Measurements from ENCODE around the gene CCM2L.
A peak's percentile ranks its signal among the peaks of the same experiment; 100 is the strongest.

Gene CCM2L

DNA sequence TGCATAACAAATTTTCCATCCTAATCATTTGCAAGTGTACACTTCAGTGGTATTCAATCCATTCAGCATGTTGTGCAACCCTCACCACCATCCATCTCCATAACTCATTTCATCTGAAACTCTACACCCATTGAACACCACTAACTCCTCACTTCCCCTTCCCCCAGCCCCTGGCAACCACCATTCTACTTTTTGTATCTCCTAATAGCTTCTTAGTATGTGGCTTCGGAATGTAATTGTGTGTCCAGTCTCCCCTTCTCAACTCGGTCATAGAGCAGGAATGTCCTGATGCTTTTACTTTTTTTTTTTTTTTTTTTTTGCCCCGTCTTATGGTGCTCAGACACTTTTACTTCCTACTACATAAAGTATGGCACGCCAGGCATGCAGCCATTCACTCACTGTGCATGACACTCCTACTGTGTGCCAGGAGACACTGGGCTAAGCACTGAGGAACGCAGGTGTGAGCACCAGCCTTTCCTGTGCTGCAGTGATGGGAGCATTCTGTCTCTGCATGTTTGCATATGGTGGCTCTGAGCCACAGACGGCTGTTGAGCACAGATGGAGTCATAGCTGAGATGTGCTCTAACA is 57.1 kb downstream of the CCM2L start:
- Histone ChIP-seq H4K20me1 (ENCODE audit: low read depth, low read length) (no peaks in the 10 kb centered on the region), H3K4me2 (ENCODE audit: low read depth, low read length, poor library complexity, severe bottlenecking) (peak overlapping the region; percentile 35), H2AFZ (ENCODE audit: low read depth, low read length, severe bottlenecking) (no peak overlapping the region), H3F3A (ENCODE audit: insufficient read depth) (peaks cover 47% of the 10 kb centered on the region), H3K9me2 (replicated peaks; ENCODE audit: insufficient read depth, low read length) (no peaks in the 10 kb centered on the region), H3K9me3 (ENCODE audit: insufficient read depth, low read length) (no peaks in the 10 kb centered on the region), H3K4me3 (ENCODE audit: insufficient read depth, low read length, poor library complexity, severe bottlenecking) (no peak overlapping the region), H3K27ac (ENCODE audit: low read depth, low read length) (peak overlapping the region; percentile 87), H3K27me3 (ENCODE audit: low read length) (no peaks in the 10 kb centered on the region), H3K36me3 (ENCODE audit: low read length) (0 out of 2 replicates have a peak, but pooled peaks cover 3% of the 10 kb centered on the region), H3K79me2 (ENCODE audit: insufficient read depth, low read length) (peaks cover 14% of the 10 kb centered on the region), H3K9ac (ENCODE audit: low read length) (no peak overlapping the region)
- TF ChIP-seq, protein P1, sequence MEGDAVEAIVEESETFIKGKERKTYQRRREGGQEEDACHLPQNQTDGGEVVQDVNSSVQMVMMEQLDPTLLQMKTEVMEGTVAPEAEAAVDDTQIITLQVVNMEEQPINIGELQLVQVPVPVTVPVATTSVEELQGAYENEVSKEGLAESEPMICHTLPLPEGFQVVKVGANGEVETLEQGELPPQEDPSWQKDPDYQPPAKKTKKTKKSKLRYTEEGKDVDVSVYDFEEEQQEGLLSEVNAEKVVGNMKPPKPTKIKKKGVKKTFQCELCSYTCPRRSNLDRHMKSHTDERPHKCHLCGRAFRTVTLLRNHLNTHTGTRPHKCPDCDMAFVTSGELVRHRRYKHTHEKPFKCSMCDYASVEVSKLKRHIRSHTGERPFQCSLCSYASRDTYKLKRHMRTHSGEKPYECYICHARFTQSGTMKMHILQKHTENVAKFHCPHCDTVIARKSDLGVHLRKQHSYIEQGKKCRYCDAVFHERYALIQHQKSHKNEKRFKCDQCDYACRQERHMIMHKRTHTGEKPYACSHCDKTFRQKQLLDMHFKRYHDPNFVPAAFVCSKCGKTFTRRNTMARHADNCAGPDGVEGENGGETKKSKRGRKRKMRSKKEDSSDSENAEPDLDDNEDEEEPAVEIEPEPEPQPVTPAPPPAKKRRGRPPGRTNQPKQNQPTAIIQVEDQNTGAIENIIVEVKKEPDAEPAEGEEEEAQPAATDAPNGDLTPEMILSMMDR (IDR thresholded peaks at IDR 0.05; ENCODE audit: insufficient read depth, low read length, poor library complexity, severe bottlenecking), result no peak
- TF ChIP-seq EZH2phosphoT487 (conservative IDR thresholded peaks at IDR 0.05; ENCODE audit: low read length), result no peak

DNA sequence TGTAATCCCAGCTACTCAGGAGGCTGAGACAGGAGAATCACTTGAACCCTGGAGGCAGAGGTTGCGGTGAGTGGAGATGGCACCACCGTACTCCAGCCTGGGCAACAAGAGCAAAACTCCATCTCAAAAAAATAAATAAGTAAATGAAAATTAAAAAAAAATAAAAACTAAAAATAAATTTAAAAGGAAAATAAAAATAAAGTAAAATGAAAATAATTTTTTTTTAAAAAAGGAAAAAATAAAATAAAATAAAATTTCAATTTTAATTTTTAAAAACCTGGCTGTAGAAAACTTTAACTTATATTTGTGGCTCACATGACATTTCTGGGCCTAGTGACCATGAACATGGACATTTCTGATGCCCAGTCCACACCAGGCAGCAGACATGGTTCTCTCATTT is 57.9 kb downstream of the CCM2L start:
- Histone ChIP-seq H3K4me2 (ENCODE audit: low read depth, low read length, poor library complexity, severe bottlenecking) (peak overlapping the region; percentile 46), H3K4me3 (ENCODE audit: insufficient read depth, low read length, poor library complexity, severe bottlenecking) (no peak overlapping the region), H3K27me3 (ENCODE audit: low read length) (no peaks in the 10 kb centered on the region), H3K9me2 (replicated peaks; ENCODE audit: insufficient read depth, low read length) (no peaks in the 10 kb centered on the region), H3K9ac (ENCODE audit: low read length) (peak overlapping the region; percentile 34; the same call in 1 of the 2 replicates), H4K20me1 (ENCODE audit: low read depth, low read length) (no peaks in the 10 kb centered on the region), H3K36me3 (ENCODE audit: low read length) (0 out of 2 replicates have a peak, but pooled peaks cover 3% of the 10 kb centered on the region), H2AFZ (ENCODE audit: low read depth, low read length, severe bottlenecking) (no peak overlapping the region), H3K79me2 (ENCODE audit: insufficient read depth, low read length) (peaks cover 10% of the 10 kb centered on the region), H3K27ac (ENCODE audit: low read depth, low read length) (peak overlapping the region; percentile 87), H3K9me3 (ENCODE audit: insufficient read depth, low read length) (no peaks in the 10 kb centered on the region), H3F3A (ENCODE audit: insufficient read depth) (peaks cover 44% of the 10 kb centered on the region)
- no peak for TF ChIP-seq EZH2phosphoT487 (conservative IDR thresholded peaks at IDR 0.05; ENCODE audit: low read length)
- TF ChIP-seq, protein P1 (IDR thresholded peaks at IDR 0.05; ENCODE audit: insufficient read depth, low read length, poor library complexity, severe bottlenecking), result no peak

DNA sequence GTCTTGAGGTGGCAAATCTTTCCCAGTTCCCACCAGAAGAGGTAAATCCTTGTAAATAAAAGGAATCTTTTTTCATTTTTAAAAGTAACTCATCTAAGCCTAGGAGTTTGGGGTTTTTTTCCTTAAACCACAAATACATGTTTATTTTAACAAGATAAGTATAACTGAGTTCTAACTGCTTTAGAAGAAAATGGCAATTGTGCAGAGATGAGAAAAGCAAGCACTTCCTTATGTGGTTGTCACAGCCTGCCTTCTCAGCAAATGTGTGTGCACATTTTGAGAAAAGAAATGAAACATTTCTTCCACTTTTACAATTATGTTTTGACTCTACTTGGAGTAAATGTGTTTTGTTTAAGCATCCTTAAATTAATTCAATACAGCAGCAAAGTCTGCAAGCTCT is 59.5 kb downstream of the CCM2L start:
- Histone ChIP-seq H3F3A (ENCODE audit: insufficient read depth) (peaks cover 44% of the 10 kb centered on the region), H3K27ac (ENCODE audit: low read depth, low read length) (peak overlapping the region; percentile 87), H2AFZ (ENCODE audit: low read depth, low read length, severe bottlenecking) (no peak overlapping the region), H3K4me2 (ENCODE audit: low read depth, low read length, poor library complexity, severe bottlenecking) (peak overlapping the region; percentile 46), H3K27me3 (ENCODE audit: low read length) (no peaks in the 10 kb centered on the region), H3K4me3 (ENCODE audit: insufficient read depth, low read length, poor library complexity, severe bottlenecking) (no peak overlapping the region), H3K36me3 (ENCODE audit: low read length) (0 out of 2 replicates have a peak, but pooled peaks cover 3% of the 10 kb centered on the region), H3K9me2 (replicated peaks; ENCODE audit: insufficient read depth, low read length) (no peaks in the 10 kb centered on the region), H4K20me1 (ENCODE audit: low read depth, low read length) (no peaks in the 10 kb centered on the region), H3K79me2 (ENCODE audit: insufficient read depth, low read length) (peaks cover 5% of the 10 kb centered on the region), H3K9me3 (ENCODE audit: insufficient read depth, low read length) (no peaks in the 10 kb centered on the region), H3K9ac (ENCODE audit: low read length) (peak overlapping the region; percentile 34)
- TF ChIP-seq, protein P1 (IDR thresholded peaks at IDR 0.05; ENCODE audit: insufficient read depth, low read length, poor library complexity, severe bottlenecking), result no peak
- TF ChIP-seq EZH2phosphoT487 (conservative IDR thresholded peaks at IDR 0.05; ENCODE audit: low read length), result no peak
